Measurements from ENCODE around the gene PDE10A.

DNA sequence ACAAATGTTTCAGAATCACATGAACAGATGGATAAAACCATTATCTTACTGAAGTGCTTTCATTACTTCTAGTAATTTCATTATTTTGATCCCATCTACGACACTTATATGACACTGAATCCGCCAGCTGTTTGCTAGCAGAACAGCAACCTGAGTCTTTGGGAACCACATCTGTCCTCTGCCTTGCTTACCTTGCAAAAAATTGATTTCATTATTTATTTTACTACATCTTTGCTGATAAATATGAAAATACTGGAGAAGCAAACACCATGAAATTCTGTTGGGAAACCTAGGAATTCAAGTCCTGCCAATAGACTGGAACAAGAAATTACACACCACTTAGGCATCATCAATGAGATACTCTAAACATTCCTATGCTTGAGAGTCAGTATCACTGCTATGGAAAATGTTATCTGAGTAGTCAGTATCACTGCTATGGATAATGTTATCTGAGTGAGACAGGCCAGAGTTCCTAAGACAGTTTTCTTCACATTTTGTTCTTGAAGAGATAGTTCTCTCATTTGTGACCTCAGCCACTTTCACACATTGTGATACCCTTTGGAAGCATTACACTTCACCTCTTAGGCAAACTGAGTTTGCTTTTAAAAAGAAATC lies 91.9 kb downstream of the PDE10A start:
- TF ChIP-seq CTCF (IDR thresholded peaks at IDR 0.05) = no peak
- no peak for TF ChIP-seq EP300 (IDR thresholded peaks at IDR 0.05)
